K562 (cell line): Measurements from ENCODE around the gene PHYHD1. TPM values are rescaled to one million over a fixed set of nuclear protein-coding genes. Genes with fewer than 3 reads are reported as not detected.

ENCODE experiments used
- CC2D1A ChIP-seq: fragments of 450-650 bp; IDR thresholded peaks from 2 replicates; pipeline ENCODE4 v1.6.1; 2017; ENCODE audit warnings: mild to moderate bottlenecking
- ELF2 ChIP-seq: fragments of 250-450 bp; sonication (Bioruptor Pico); IDR thresholded peaks from 2 replicates; pipeline ENCODE4 v1.5.0; 2021; ENCODE audit warnings: mild to moderate bottlenecking
- ESRRA ChIP-seq: fragments of 450-650 bp; IDR thresholded peaks from 2 replicates; pipeline ENCODE4 v1.6.1; 2014; ENCODE audit warnings: low read depth, mild to moderate bottlenecking, moderate library complexity, borderline replicate concordance
- FOXP4 ChIP-seq: sonication (generic); formaldehyde crosslinking; IDR thresholded peaks from 2 replicates; pipeline ENCODE4 v1.8.0; 2022; ENCODE audit warnings: mild to moderate bottlenecking, missing genetic modification reagents, borderline replicate concordance
- GATAD2B ChIP-seq: fragments of 450-650 bp; IDR thresholded peaks from 2 replicates; pipeline ENCODE4 v1.6.1; 2017; ENCODE audit warnings: mild to moderate bottlenecking, borderline replicate concordance
- HDAC8 ChIP-seq: fragments of 450-650 bp; IDR thresholded peaks from 2 replicates; pipeline ENCODE4 v1.6.1; 2016; ENCODE audit warnings: mild to moderate bottlenecking, missing genetic modification characterization, moderate library complexity, missing compliant biosample characterization
- HIVEP1 ChIP-seq: fragments of 250-450 bp; sonication (Bioruptor Pico); IDR thresholded peaks from 2 replicates; pipeline ENCODE4 v1.4.0; 2020; ENCODE audit warnings: mild to moderate bottlenecking
- HOMEZ ChIP-seq: fragments of 250-450 bp; sonication (Bioruptor Pico); IDR thresholded peaks from 2 replicates; pipeline ENCODE4 v1.4.0; 2020; ENCODE audit warnings: mild to moderate bottlenecking, moderate library complexity
- KAT8 ChIP-seq: fragments of 450-650 bp; IDR thresholded peaks from 2 replicates; pipeline ENCODE4 v1.6.1; 2016; ENCODE audit warnings: low read depth, mild to moderate bottlenecking
- MTA3 ChIP-seq: fragments of 450-650 bp; formaldehyde crosslinking; IDR thresholded peaks from 2 replicates; pipeline ENCODE4 v1.6.1; 2017; ENCODE audit warnings: mild to moderate bottlenecking, borderline replicate concordance
- MXI1 ChIP-seq: IDR thresholded peaks from 2 replicates; pipeline ENCODE4 v1.6.1; 2011; ENCODE audit warnings: low read depth, mild to moderate bottlenecking, improper control_type of control experiment, low read length
- NR2F6 ChIP-seq: fragments of 450-650 bp; formaldehyde crosslinking; IDR thresholded peaks from 2 replicates; pipeline ENCODE4 v1.4.0; 2020; ENCODE audit warnings: mild to moderate bottlenecking
- SIN3A ChIP-seq, 2 experiments: fragments of 150-350 bp in 1 of 2; IDR thresholded peaks; 2 replicates each; pipeline ENCODE4 v1.6.1; 2011 to 2016; ENCODE audit warnings: borderline replicate concordance in 2 of 2, low read depth in 2 of 2, low read length in 2 of 2, mild to moderate bottlenecking in 2 of 2, moderate library complexity in 2 of 2; ENCODE audit not compliant: control insufficient read depth in 1 of 2
- SMARCC2 ChIP-seq: fragments of 450-650 bp; IDR thresholded peaks from 2 replicates; pipeline ENCODE4 v1.6.1; 2017; ENCODE audit warnings: antibody characterized with exemption, moderate library complexity, mild to moderate bottlenecking, low read depth
- SP2 ChIP-seq: IDR thresholded peaks from 2 replicates; pipeline ENCODE4 v1.6.1; 2011; ENCODE audit warnings: mild to moderate bottlenecking, low read depth, low read length, moderate library complexity; ENCODE audit not compliant: poor library complexity, severe bottlenecking; ENCODE audit errors: extremely low read depth
- THRAP3 ChIP-seq: fragments of 450-650 bp; IDR thresholded peaks from 2 replicates; pipeline ENCODE4 v1.6.1; 2016; ENCODE audit warnings: mild to moderate bottlenecking, inconsistent platforms, borderline replicate concordance
- ZMIZ1 ChIP-seq, 2 experiments: fragments of 150-350 bp in 1 of 2; IDR thresholded peaks; 2 replicates each; pipeline ENCODE4 v1.6.1; 2012 to 2016; ENCODE audit warnings: low read depth in 2 of 2, low read length in 2 of 2, mild to moderate bottlenecking in 1 of 2, moderate library complexity in 1 of 2
- ZNF766 ChIP-seq: fragments of 200-800 bp; sonication (Bioruptor generic); conservative IDR thresholded peaks from 2 replicates; pipeline ENCODE4 v1.6.1; 2016; ENCODE audit warnings: missing genetic modification characterization, missing compliant biosample characterization
- ZNF780A ChIP-seq: fragments of 250-450 bp; sonication (Bioruptor Pico); IDR thresholded peaks from 2 replicates; pipeline ENCODE4 v1.5.0; 2021; ENCODE audit warnings: mild to moderate bottlenecking
- polyA plus RNA-seq, 8 experiments: library from polyadenylated mRNA; depleted of rRNA in 4 of 8; stranded (reverse) in 5 of 8; unstranded in 3 of 8; fragments of >200 nt; fragmentation: Nextera tagmentation in 2 of 8; fragmentation: Illumina TruSeq in 1 of 8; extraction: Ambion mirVana in 2 of 8; extraction: Trizol in 1 of 8; gene quantifications; 2 replicates each; pipeline versions ENCODE4 v1.2.1 to v1.2.3, GENCODE V29; 2011 to 2014; ENCODE audit warnings: inconsistent platforms in 1 of 8, missing spikeins in 1 of 8
- total RNA-seq, 7 experiments: library from RNA; depleted of rRNA in 6 of 7; stranded (reverse); fragments of >200 nt in 6 of 7; fragmentation: Illumina TruSeq in 2 of 7; extraction: Trizol in 2 of 7; gene quantifications; 2 replicates each; pipeline versions ENCODE4 v1.2.1 to v1.2.3, GENCODE V29; 2011 to 2021; ENCODE audit warnings: low replicate concordance in 1 of 7

The PHYHD1 gene
- total and polyA plus RNA-seq, 9 of the 15 experiments (the other 6 are each of a cell fraction or from before 2014, with no cell fraction given) = 0.36 to 1.3 (median 0.80) TPM

GRCh38 chr9:128882677-128883603 is 37.8 kb upstream of the PHYHD1 start (continued):
- TF ChIP-seq HIVEP1 (CRISPR knock-in tag) = no peak
- no peak for TF ChIP-seq CC2D1A
- TF ChIP-seq NR2F6 = no peak
- 0 out of 4 replicates have a peak, but pooled peaks of 1 of the 2 experiments have one; percentile 48 for TF ChIP-seq SIN3A (IDR thresholded peaks at IDR 0.05; ENCODE audit: borderline replicate concordance in 2 of 2, control insufficient read depth in 1 of 2, low read depth in 2 of 2, low read length in 2 of 2)
- TF ChIP-seq KAT8 = no peak
- TF ChIP-seq ZMIZ1 (IDR thresholded peaks at IDR 0.05; ENCODE audit: low read depth in 2 of 2, low read length in 2 of 2) = 0 out of 4 replicates have a peak, but pooled peaks of 1 of the 2 experiments have one; percentile 18
- TF ChIP-seq MTA3 = no peak
- TF ChIP-seq MXI1 = no peak
- TF ChIP-seq ELF2 (CRISPR knock-in tag) = no peak
- TF ChIP-seq SMARCC2 = no peak
- TF ChIP-seq HOMEZ (CRISPR knock-in tag) = no peak
- no peak for TF ChIP-seq THRAP3
- no peak for TF ChIP-seq GATAD2B
- no peak for TF ChIP-seq FOXP4 (CRISPR knock-in tag)
- no peak for TF ChIP-seq ESRRA
- TF ChIP-seq HDAC8 (tag) = no peak
- no peak for TF ChIP-seq ZNF780A (CRISPR knock-in tag)
- 0 out of 2 replicates have a peak, but pooled peaks have one; percentile 32 for TF ChIP-seq ZNF766 (CRISPR knock-in tag)
- no peak for TF ChIP-seq SP2
